ENCODE data around the gene FGF1. TPM values are rescaled to one million over a fixed set of nuclear protein-coding genes. Genes with fewer than 3 reads are reported as not detected.

Gene FGF1
- total and polyA plus RNA-seq, 9 donors: 5.5 to 12.1 (median 7.1) TPM

DNA sequence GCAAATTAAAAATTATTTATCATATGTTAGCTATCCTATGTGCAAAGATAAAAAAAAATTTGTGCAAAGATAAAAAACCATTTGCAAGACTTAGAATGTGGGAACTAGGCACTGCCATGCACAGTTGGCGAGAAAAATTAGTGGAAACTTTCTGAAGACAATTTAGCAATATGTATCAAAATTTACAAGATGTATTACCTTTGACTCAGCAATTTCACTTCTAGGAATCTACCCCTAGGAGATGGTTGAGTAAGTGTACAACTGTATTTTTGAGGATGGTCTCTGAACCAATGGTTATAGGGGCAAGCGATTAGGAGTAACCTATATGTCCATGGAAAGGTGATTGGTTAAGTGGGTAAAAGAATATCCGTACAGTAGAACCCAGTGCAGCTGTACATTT, 88.9 kb downstream of the FGF1 start:
- no peak for DNase-seq
- peaks cover 11% of the 10 kb centered on the region for H3K4me1 ChIP-seq (ENCODE audit: control insufficient read depth, insufficient read depth, low read length)
- no peaks in the 10 kb centered on the region for H3K9me3 ChIP-seq (replicated peaks; ENCODE audit: control insufficient read depth, low read depth, low read length)
- H3K27me3 ChIP-seq (ENCODE audit: control insufficient read depth, insufficient read depth, low read length): no peaks in the 10 kb centered on the region
- H3K36me3 ChIP-seq (ENCODE audit: control insufficient read depth, insufficient read depth, low read length): no peaks in the 10 kb centered on the region
- no peak overlapping the region for H3K27ac ChIP-seq (ENCODE audit: low read length)
- WGBS (ENCODE audit: insufficient coverage): no CpG with 5 or more reads among the region's 3 CpGs
- no peak overlapping the region for H3K4me3 ChIP-seq (ENCODE audit: low read length)

GRCh38 chr5:142592365-142592764, 93.5 kb downstream of the FGF1 start:
- no peaks in the 10 kb centered on the region for H3K4me1 ChIP-seq (ENCODE audit: control insufficient read depth, insufficient read depth, low read length)
- WGBS (ENCODE audit: insufficient coverage): 29% methylated on average over 3 of the region's 4 CpGs

DNA sequence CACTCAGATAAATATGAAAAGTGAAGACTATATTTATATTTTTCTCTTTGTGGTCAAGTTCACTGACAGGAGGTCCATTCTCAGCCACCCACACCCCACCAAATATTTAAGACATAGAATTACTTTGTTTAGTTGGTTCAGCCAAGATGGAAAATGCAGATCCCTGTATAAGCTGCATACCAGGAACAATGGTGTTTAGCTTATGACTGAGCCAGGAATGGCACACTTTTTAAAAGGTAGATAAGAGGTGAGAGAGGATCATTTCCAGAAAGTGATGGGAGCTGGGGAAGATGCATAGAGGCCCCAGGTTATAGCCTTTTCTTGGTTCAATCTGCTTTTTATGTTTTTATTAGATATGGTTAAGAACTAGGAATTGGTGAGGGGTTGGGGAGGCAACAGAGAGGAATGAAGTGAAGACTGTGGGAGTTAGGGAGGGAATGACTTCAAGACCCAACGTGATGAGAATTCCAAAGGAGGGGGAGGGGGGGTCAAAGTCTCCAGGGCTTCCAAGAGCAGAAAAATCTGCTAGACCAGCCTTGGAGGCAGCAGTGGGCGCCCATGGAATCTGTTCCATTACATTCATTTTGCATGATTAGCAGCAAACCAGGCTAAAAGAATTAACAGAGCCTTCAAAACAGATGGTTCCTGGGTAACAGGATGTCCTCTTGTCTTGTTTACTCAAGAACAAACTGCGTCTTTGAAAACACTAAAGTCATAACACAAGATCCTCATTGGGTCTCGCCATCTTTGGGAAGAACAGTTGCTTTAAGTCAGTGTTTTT, 95.2 kb downstream of the FGF1 start:
- DNase-seq: no peak
- no peaks in the 10 kb centered on the region for H3K9me3 ChIP-seq (replicated peaks; ENCODE audit: control insufficient read depth, low read depth, low read length)
- no peaks in the 10 kb centered on the region for H3K27me3 ChIP-seq (ENCODE audit: control insufficient read depth, insufficient read depth, low read length)
- no peak overlapping the region for H3K4me3 ChIP-seq (ENCODE audit: low read length)
- 62% methylated on average over 3 of the region's 4 CpGs for WGBS (ENCODE audit: insufficient coverage)
- H3K4me1 ChIP-seq (ENCODE audit: control insufficient read depth, insufficient read depth, low read length): no peaks in the 10 kb centered on the region
- no peaks in the 10 kb centered on the region for H3K36me3 ChIP-seq (ENCODE audit: control insufficient read depth, insufficient read depth, low read length)
- H3K27ac ChIP-seq (ENCODE audit: low read length): no peak overlapping the region

More at GRCh38 chr5:142592365-142592764, 93.5 kb downstream of the FGF1 start:
- no peaks in the 10 kb centered on the region for H3K36me3 ChIP-seq (ENCODE audit: control insufficient read depth, insufficient read depth, low read length)
- no peaks in the 10 kb centered on the region for H3K27me3 ChIP-seq (ENCODE audit: control insufficient read depth, insufficient read depth, low read length)
- no peaks in the 10 kb centered on the region for H3K9me3 ChIP-seq (replicated peaks; ENCODE audit: control insufficient read depth, low read depth, low read length)
- H3K4me3 ChIP-seq (ENCODE audit: low read length): no peak overlapping the region
- DNase-seq: no peak
- H3K27ac ChIP-seq (ENCODE audit: low read length): no peak overlapping the region

DNA sequence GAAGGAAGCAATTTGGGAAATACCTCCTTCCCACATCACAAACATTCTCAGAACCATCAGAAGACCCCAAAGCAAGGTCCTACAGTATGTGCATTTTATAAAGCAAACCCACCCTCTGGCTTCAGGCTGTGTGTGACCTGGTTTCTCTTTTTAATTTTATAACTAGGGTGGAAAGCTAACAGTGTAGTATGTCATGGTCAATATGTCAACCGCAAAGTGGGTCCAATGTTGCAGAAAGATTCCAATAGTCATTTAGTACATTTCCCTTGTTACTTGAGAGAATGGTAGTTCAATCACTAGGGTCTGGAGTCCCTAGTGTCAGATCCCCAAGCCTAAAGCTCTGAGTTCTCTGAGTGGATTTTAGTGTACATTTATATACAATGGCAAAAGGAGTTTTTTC, 96.2 kb downstream of the FGF1 start:
- Histone ChIP-seq H3K9me3 (replicated peaks; ENCODE audit: control insufficient read depth, low read depth, low read length) (no peaks in the 10 kb centered on the region), H3K27ac (ENCODE audit: low read length) (no peak overlapping the region), H3K36me3 (ENCODE audit: control insufficient read depth, insufficient read depth, low read length) (no peaks in the 10 kb centered on the region), H3K27me3 (ENCODE audit: control insufficient read depth, insufficient read depth, low read length) (no peaks in the 10 kb centered on the region), H3K4me3 (ENCODE audit: low read length) (no peak overlapping the region), H3K4me1 (ENCODE audit: control insufficient read depth, insufficient read depth, low read length) (peaks cover 2% of the 10 kb centered on the region)
- WGBS (ENCODE audit: insufficient coverage): no CpG with 5 or more reads among the region's 1 CpG
- DNase-seq: no peak

- no peaks in the 10 kb centered on the region for H3K27me3 ChIP-seq (ENCODE audit: control insufficient read depth, insufficient read depth, low read length)
- 50% methylated on average over 2 of the region's 6 CpGs for WGBS (ENCODE audit: insufficient coverage)
- no peak for DNase-seq
- H3K4me3 ChIP-seq (ENCODE audit: low read length): no peak overlapping the region
- peaks cover 2% of the 10 kb centered on the region for H3K4me1 ChIP-seq (ENCODE audit: control insufficient read depth, insufficient read depth, low read length)
- H3K36me3 ChIP-seq (ENCODE audit: control insufficient read depth, insufficient read depth, low read length): no peaks in the 10 kb centered on the region
- no peaks in the 10 kb centered on the region for H3K9me3 ChIP-seq (replicated peaks; ENCODE audit: control insufficient read depth, low read depth, low read length)
- H3K27ac ChIP-seq (ENCODE audit: low read length): no peak overlapping the region
Observed at GRCh38 chr5:142587354-142587965, 98.4 kb downstream of the FGF1 start.

DNA sequence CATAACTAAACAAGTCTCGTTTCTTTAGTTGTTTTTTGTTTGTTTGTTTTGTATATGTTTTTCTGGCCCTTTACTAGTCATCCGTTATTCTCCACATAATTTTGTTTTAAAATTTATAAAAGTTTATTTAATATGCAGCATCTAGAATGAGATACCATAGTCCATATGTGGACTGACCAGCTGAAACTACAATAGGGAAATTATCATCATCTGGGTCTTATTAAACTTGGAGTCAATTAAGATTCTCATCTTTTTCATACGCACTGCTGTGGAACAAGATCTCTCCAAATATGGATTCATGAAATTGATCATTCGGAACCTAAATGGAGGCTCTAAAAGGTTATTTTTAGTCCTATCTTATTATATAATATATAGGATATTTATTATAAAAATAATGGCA, 99.3 kb downstream of the FGF1 start:
- no peaks in the 10 kb centered on the region for H3K36me3 ChIP-seq (ENCODE audit: control insufficient read depth, insufficient read depth, low read length)
- H3K4me1 ChIP-seq (ENCODE audit: control insufficient read depth, insufficient read depth, low read length): peaks cover 2% of the 10 kb centered on the region
- H3K27ac ChIP-seq (ENCODE audit: low read length): no peak overlapping the region
- no peak overlapping the region for H3K4me3 ChIP-seq (ENCODE audit: low read length)
- no peaks in the 10 kb centered on the region for H3K27me3 ChIP-seq (ENCODE audit: control insufficient read depth, insufficient read depth, low read length)
- no peak for DNase-seq
- no CpG with 5 or more reads among the region's 4 CpGs for WGBS (ENCODE audit: insufficient coverage)
- no peaks in the 10 kb centered on the region for H3K9me3 ChIP-seq (replicated peaks; ENCODE audit: control insufficient read depth, low read depth, low read length)

DNA sequence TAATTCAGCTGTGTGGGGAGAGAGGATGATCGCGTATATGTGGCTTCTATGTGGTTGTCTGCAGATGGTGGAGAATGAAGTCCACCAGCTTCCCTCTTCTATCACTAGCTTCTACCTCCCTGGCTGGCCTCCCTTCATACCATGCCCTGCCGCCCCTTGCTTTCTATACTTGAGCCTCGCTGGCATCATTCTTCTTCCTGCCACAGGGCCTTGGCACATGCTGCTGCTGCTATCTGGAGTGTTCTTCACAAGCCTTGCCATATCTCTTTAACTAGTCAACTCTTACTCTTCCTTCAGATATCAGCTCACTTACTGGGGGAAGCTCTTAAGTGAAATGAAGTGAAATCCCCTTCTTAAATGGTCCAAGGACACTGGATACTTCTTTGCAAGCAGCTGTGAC, 100.4 kb downstream of the FGF1 start:
- no peaks in the 10 kb centered on the region for H3K36me3 ChIP-seq (ENCODE audit: control insufficient read depth, insufficient read depth, low read length)
- WGBS (ENCODE audit: insufficient coverage): 90% methylated on average over 2 of the region's 4 CpGs
- peak overlapping the region; percentile 67 for H3K27ac ChIP-seq (ENCODE audit: low read length)
- no peak for DNase-seq
- H3K27me3 ChIP-seq (ENCODE audit: control insufficient read depth, insufficient read depth, low read length): no peaks in the 10 kb centered on the region
- H3K4me1 ChIP-seq (ENCODE audit: control insufficient read depth, insufficient read depth, low read length): peaks cover 2% of the 10 kb centered on the region
- no peak overlapping the region for H3K4me3 ChIP-seq (ENCODE audit: low read length)
- H3K9me3 ChIP-seq (replicated peaks; ENCODE audit: control insufficient read depth, low read depth, low read length): no peaks in the 10 kb centered on the region

DNA sequence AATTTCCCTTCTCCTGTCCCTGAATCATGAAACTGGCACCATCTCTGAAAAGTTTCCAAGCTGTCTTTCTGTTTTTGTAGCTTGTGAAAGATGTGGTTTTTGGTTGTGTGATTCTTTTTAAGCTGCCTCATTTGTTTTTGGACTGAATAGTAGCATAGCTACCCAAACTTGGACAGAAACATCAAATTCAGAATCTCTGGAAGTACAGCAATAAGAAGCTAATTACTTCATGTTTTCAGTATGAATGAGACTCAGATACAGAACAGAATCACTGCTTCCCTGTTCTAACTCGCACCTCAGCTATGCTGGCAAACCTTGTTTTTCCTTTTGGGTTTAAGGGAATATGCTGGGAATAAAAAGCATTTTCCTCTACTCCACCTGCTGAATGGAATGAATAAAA, 101.0 kb downstream of the FGF1 start:
- peak; percentile 80 for DNase-seq
- Histone ChIP-seq H3K36me3 (ENCODE audit: control insufficient read depth, insufficient read depth, low read length) (no peaks in the 10 kb centered on the region), H3K27me3 (ENCODE audit: control insufficient read depth, insufficient read depth, low read length) (no peaks in the 10 kb centered on the region), H3K27ac (ENCODE audit: low read length) (peak overlapping the region; percentile 69), H3K4me3 (ENCODE audit: low read length) (no peak overlapping the region), H3K4me1 (ENCODE audit: control insufficient read depth, insufficient read depth, low read length) (peaks cover 2% of the 10 kb centered on the region), H3K9me3 (replicated peaks; ENCODE audit: control insufficient read depth, low read depth, low read length) (no peaks in the 10 kb centered on the region)
- WGBS (ENCODE audit: insufficient coverage): no CpG with 5 or more reads among the region's 1 CpG

DNA sequence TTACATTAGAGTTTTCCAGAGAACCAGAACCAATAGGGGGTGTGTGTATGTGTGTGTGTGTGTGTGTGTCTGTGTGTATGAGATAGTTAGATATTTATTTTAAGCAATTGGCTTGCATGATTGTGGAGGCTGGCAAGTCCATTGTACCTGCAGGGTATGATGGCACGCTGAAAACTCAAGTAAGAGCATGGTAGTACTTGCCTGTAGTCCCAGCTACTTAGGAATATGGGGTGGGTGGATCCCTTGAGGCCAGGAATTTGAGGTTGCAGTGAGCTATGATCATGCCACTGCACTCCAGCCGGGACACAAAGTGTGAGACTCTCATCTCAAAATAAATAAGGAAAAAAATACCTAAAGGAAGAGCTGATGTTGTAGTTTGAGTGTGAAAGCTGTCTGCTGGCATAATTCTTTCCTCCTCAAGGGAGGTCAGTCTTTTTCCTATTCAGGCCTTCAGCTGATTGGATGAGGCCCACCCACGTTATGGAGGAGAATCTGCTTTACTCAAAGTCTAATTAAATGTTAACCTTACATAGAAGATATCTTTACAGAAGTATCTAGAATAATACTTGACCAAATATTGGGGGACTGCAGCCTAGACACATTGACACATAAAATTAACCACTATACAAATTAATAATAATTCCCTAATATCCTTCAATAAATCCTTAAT, 107.6 kb downstream of the FGF1 start:
- H3K4me3 ChIP-seq (ENCODE audit: low read length): no peak overlapping the region
- WGBS (ENCODE audit: insufficient coverage): 90% methylated on average over 1 of the region's 3 CpGs
- H3K27me3 ChIP-seq (ENCODE audit: control insufficient read depth, insufficient read depth, low read length): no peaks in the 10 kb centered on the region
- no peak for DNase-seq
- H3K9me3 ChIP-seq (replicated peaks; ENCODE audit: control insufficient read depth, low read depth, low read length): peaks cover 10% of the 10 kb centered on the region
- no peaks in the 10 kb centered on the region for H3K36me3 ChIP-seq (ENCODE audit: control insufficient read depth, insufficient read depth, low read length)
- no peak overlapping the region for H3K27ac ChIP-seq (ENCODE audit: low read length)
- H3K4me1 ChIP-seq (ENCODE audit: control insufficient read depth, insufficient read depth, low read length): no peaks in the 10 kb centered on the region

DNA sequence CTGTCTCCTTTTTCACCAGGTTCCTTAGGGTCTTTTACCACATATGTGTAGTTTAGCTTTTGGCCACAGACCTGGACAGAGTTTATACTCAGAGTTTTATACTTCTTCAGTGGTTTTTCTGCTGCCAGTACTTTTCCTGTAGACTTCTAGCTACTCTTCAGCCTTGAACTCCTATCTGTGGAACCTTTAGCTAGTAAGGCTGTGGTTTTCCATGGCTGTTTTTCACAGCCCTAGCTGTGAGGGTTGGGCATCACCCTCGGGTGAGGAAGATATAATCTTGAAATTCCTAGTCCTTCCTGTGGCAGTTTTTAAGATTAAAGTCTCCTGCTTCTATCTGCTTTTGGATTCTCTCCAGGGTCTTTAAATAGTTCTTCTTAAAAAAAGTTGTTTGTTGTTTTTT, 109.1 kb downstream of the FGF1 start:
- H3K27me3 ChIP-seq (ENCODE audit: control insufficient read depth, insufficient read depth, low read length): no peaks in the 10 kb centered on the region
- WGBS (ENCODE audit: insufficient coverage): no CpG with 5 or more reads among the region's 1 CpG
- no peak overlapping the region for H3K4me3 ChIP-seq (ENCODE audit: low read length)
- no peak overlapping the region for H3K27ac ChIP-seq (ENCODE audit: low read length)
- H3K4me1 ChIP-seq (ENCODE audit: control insufficient read depth, insufficient read depth, low read length): no peaks in the 10 kb centered on the region
- no peaks in the 10 kb centered on the region for H3K36me3 ChIP-seq (ENCODE audit: control insufficient read depth, insufficient read depth, low read length)
- H3K9me3 ChIP-seq (replicated peaks; ENCODE audit: control insufficient read depth, low read depth, low read length): peaks cover 10% of the 10 kb centered on the region
- no peak for DNase-seq
